ENCODE measurements around the gene SMIM24.
A peak's percentile ranks its signal among the peaks of the same experiment; 100 is the strongest.
"Not testable (repeated sequence)": the region's sequence is repeated elsewhere in the genome, so short reads cannot be mapped to it uniquely, and the experiment has no call there.

SMIM24 gene

DNA sequence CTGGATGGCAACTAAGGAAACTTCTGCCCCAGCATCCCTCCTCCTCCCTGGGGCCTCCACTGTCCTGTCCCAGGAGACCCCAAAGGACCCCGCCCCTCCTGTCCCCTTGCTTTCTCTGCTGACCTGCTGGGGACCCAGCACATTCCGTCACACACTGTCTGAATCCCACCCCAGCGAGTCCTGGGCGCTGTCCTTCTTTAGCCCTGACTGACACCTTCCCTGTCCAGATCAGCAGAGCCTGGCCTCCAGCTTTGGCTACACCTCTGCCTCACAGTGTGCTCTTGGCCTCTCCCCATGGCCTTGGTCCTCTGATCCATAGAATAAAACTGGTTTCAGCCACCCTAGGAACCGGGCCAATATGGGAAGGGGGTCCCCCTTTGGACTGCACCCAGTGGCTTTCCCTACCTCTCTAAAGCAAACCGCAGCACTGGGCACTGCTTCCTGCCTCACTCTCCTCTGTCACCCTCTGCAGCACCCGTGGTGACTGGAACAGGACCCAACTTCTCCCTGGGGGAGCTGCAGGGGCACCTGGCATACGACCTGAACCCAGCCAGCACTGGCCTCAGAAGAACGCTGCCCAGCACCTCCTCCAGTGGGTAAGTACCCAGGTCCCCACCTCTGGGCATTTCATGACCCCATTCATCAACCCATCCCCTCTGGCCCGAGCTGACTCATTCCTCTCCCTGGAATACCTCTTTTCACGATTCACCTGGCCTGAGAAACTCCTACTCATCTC is 46.4 kb downstream of the SMIM24 start:
- DNase-seq (ENCODE audit: low spot score) = peak; percentile 19

DNA sequence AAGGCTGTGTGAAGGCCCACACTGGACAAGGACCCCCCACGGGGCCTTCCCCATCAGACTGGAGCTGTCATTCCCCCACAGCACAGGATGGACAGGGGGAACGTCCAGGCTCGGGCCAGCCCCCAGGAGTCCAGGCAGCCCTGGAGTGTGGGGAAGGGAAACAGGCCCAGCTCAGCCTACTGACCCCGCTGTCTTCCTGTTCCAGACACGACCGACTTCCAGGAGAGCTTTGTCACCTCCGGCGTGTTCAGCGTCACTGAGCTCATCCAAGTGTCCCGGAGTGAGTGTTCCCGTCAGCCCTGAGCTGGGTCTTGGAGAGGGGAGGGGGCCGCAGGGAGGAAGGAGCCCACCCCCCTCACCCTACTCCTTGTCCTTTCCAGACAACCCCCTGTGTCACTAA is 47.0 kb downstream of the SMIM24 start:
- no peak for DNase-seq (ENCODE audit: low spot score)

DNA sequence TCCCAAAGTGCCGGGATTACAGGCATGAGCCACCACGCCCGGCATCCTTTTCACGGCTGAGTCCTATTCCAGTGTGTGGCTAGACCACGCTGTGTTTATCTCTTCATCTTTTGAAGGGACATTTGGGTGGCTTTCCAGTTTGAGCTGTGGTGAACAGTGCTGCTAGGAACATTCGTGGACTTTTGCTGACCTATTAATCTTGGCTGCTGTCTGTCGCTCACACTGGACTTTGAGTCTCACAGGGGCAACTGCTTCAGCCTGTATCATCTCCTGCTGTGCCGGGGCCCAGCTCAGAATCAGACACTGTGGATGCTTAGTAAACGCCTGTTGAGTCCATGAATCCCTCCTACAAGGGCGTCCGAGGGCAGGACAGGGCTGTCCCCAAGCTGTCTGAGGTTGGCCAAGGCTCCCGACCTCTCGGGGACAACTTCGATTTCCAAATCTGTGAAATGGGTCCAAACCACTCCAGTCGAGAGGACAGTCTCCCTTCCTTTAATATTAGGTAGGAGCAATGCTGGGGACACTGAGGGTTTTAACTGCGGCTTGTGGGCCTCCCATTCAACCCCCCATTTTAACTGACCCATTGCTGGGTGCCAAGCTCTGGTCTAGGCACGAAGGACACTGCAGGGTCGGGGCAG is 48.4 kb downstream of the SMIM24 start:
- no peak for DNase-seq (ENCODE audit: low spot score)

DNA sequence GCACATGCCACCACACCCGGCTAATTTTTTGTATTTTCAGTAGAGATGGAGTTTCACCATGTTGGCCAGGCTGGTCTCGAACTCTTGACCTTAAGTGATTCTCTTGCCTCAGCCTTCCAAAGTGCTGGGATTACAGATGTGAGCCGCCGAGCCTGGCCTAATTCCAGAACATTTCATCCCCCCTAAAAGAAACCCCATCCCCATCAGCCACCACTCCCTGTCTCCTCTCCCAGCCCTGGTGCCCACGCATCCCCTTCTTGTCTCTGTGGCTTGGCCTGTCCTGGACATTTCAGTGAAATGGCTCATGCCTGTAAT is 50.0 kb downstream of the SMIM24 start:
- DNase-seq (ENCODE audit: low spot score) = not testable (repeated sequence)

DNA sequence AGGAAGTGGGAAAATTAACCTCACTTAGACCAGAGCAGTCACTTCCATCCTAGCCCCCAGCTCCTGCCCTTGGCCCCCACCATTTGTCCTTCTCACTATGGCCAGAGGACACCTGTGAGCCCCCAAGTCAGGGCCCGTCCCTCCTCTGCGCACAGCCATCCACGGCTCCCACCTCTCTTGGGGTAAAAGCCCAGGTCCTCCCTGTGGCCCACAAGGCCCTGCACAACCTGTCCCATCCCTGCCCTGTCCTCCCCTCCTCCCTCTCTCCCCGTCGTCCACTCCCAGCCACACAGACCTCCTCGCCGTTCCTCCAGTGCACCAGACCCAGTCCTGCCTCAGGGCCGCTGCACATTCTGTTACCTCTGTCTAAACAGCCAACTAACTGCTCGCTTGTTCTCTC is 53.9 kb downstream of the SMIM24 start:
- DNase-seq (ENCODE audit: low spot score) = no peak
